ENCODE measurements around the gene ANP32E.
"Not testable (repeated sequence)": the region's sequence is repeated elsewhere in the genome, so short reads cannot be mapped to it uniquely, and the experiment has no call there.

ANP32E gene

DNA sequence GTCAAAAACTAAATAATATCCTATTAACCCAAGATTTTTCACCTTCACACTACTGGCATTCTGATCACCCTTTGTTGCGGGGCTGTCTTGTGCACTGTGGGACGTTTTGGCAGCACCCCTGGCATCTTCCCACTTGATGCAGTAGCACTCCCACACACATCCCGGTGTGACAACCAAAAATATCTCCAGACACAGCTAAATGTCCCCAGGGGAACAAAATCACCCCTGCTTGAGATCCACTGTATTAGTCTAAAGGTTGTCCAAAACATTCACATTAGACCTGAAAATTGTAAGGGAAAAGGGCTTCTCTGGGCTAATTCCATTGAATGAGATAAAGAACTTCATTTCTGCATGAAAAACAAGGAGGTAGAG is 48.4 kb downstream of the ANP32E start:
- H3K4me3 ChIP-seq (ENCODE audit: low read length), result no peak overlapping the region
- DNase-seq (ENCODE audit: low read depth), result no peak
- TF ChIP-seq, protein P1, sequence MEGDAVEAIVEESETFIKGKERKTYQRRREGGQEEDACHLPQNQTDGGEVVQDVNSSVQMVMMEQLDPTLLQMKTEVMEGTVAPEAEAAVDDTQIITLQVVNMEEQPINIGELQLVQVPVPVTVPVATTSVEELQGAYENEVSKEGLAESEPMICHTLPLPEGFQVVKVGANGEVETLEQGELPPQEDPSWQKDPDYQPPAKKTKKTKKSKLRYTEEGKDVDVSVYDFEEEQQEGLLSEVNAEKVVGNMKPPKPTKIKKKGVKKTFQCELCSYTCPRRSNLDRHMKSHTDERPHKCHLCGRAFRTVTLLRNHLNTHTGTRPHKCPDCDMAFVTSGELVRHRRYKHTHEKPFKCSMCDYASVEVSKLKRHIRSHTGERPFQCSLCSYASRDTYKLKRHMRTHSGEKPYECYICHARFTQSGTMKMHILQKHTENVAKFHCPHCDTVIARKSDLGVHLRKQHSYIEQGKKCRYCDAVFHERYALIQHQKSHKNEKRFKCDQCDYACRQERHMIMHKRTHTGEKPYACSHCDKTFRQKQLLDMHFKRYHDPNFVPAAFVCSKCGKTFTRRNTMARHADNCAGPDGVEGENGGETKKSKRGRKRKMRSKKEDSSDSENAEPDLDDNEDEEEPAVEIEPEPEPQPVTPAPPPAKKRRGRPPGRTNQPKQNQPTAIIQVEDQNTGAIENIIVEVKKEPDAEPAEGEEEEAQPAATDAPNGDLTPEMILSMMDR (conservative IDR thresholded peaks at IDR 0.05; ENCODE audit: low read length), result no peak

DNA sequence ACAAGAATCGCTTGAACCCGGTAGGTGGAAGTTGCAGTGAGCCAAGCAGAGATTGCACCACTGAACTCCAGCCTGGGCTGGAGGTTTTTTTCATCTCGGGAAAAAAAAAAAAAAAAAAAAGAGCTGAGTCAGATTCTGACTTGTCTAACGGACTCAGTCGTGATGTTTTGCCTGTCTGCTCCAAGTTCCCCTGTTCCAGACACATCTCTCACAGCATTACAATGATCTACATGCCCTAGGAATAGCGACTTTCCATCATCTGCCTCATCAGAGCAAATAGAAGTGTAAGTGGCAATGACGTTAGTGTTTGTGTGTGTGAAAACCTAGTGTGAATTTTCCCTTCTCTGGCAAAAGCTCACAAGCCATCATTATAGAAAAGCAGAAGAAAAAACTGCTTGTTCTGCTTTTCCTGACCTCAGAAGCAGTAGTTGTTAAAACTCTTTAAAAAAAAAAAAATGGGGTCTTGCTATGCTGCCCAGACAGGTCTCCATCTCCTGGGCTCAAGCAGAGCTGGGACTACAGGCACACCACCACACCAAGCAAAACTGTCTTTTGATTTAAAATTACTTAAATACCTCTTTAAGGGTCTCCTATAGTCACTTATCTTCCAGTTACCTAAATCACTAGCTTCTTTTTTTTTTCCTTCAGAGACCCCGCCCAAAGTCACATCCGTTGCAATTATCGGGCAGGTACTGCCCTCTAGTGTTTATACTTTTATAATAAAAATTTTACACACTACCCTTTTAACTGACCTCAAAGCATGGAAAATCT is 48.9 kb downstream of the ANP32E start:
- TF ChIP-seq, protein P1 (conservative IDR thresholded peaks at IDR 0.05; ENCODE audit: low read length), result peak; percentile 35
- DNase-seq (ENCODE audit: low read depth), result peak; percentile 68
- peak overlapping the region; percentile 44 for H3K4me3 ChIP-seq (ENCODE audit: low read length)

DNA sequence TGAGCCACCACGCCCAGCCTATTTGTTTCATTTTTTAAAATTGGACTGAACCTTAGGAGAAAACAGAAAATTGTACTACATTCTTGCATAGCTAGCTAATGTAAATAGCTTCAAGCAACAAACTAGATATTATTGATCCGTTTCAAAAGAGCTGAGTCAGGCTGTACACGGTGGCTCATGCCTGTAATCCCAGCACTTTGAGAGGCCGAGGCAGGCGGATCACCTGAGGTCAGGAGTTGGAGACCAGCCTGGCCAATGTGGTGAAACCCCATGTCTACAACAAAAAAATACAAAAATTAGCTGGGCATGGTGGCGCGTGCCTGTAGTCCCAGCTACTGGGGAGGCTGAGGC is 49.5 kb downstream of the ANP32E start:
- DNase-seq (ENCODE audit: low read depth); H3K4me3 ChIP-seq (ENCODE audit: low read length): not testable (repeated sequence)

DNA sequence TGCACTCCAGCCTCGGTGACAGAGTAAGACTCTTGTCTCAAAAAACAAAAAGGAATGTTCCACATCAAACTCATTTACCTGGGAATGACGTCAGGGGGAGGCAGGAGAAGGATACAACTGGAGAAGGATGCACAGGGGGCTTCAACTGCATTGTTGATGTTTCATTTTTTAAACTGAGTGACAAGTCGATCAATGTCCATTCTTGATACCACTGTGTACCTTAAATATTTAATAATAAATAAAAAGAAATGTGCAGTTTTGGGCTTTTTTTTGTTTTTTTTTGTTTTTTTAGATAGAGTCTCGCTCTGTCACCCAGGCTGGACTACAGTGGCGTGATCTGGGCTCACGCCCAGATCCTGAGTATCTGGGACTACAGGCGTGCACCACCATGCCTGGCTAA is 50.4 kb downstream of the ANP32E start:
- no peak overlapping the region for H3K4me3 ChIP-seq (ENCODE audit: low read length)
- DNase-seq (ENCODE audit: low read depth), result no peak
- TF ChIP-seq, protein P1 (conservative IDR thresholded peaks at IDR 0.05; ENCODE audit: low read length), result no peak

DNA sequence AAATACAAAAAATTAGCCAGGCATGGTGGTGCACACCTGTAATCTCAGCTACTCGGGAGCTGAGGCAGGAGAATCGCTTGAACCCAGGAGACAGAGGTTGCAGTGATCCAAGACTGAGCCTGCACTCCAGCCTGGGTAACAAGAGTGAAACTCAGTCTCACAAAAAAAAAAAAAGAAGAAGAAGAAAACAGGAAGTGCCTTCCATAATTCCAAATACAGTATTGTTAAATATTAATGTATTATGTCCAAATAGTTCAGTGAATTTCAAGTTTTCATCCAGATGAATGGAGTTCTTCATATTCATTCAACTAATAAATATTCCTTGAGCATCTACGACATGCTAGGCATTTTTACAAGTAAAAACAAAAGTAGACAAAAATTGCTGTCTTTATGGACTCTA is 52.9 kb downstream of the ANP32E start:
- H3K4me3 ChIP-seq (ENCODE audit: low read length), result no peak overlapping the region
- DNase-seq (ENCODE audit: low read depth), result no peak
- TF ChIP-seq, protein P1 (conservative IDR thresholded peaks at IDR 0.05; ENCODE audit: low read length), result no peak

DNA sequence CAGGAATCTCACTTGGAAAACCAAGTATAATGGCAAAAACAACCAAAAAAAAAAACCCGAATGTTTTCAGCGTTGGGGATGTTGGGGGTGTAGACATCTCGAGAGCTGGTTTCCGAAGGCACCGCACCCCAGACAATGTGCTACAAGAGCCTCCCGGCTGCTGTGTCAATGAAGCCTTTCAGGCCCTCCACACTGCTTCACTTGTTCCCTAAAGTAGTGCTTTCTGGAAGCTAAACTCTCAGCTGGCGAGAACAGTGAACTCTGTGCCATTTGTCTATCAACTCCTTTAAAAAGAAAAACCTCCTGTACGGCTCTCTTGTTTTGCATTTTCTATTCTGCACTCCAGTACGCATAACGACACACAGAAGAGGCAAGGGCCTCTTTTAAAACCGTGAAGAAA is 53.7 kb downstream of the ANP32E start:
- TF ChIP-seq, protein P1 (conservative IDR thresholded peaks at IDR 0.05; ENCODE audit: low read length), result no peak

DNA sequence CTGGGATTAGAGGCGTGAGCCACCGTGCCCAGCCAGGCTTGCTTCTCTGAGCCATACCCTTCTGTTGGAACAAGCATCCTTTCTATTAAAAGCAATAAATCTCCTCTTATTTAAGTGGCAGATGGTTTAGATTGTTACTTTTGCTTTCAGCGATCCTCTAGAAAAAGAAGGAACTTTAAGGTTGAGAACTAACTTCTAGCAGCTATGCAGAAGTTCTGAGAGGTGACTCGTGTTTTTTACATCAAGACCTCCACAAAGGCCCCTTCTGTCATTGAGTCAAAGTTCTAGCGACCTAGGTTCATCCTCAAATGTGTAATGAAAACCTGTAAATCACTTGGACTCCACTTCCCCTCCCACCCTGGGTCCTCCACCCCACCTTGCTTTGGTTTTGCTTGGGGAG is 55.4 kb downstream of the ANP32E start:
- no peak for DNase-seq (ENCODE audit: low read depth)
- H3K4me3 ChIP-seq (ENCODE audit: low read length), result no peak overlapping the region
- TF ChIP-seq, protein P1 (conservative IDR thresholded peaks at IDR 0.05; ENCODE audit: low read length), result no peak

More for the DNA sequence above, 53.7 kb downstream of the ANP32E start:
- DNase-seq (ENCODE audit: low read depth), result no peak
- H3K4me3 ChIP-seq (ENCODE audit: low read length), result no peak overlapping the region
